HG02885 (cell line): ENCODE measurements around the gene FGD3.

ENCODE experiments used
- ATAC-seq: cut with Tn5 transposase; IDR thresholded peaks from one replicate; pipeline ENCODE4 v1.9.1; 2021; ENCODE audit warnings: mild to moderate bottlenecking; ENCODE audit not compliant: unreplicated experiment, poor library complexity

FGD3 gene

GRCh38 chr9:93048566-93049448 is 101.5 kb downstream of the FGD3 start:
- ATAC-seq, result no peak

DNA sequence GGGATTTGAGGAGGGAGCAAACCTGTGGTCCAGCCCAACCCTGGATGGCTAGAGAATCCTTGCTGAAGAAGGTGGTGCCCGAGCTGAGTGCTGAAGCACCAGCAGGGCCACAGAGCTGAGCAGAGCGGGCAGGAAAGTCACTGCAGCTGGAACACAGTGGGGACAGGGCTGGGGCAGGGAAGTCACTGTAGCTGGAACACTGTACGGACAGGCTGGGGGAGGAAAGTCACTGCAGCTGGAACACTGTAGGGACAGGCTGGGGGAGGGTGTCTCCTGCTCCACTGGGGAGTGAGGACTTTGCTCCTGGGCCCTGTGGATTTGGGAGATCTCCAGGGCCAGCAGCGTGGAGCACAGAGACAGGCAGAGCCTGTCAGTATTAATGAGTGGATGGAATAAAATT is 102.2 kb downstream of the FGD3 start:
- no peak for ATAC-seq

GRCh38 chr9:93050231-93050630 is 102.9 kb downstream of the FGD3 start:
- ATAC-seq, result no peak

GRCh38 chr9:93051680-93052089 is 104.4 kb downstream of the FGD3 start:
- ATAC-seq, result no peak

DNA sequence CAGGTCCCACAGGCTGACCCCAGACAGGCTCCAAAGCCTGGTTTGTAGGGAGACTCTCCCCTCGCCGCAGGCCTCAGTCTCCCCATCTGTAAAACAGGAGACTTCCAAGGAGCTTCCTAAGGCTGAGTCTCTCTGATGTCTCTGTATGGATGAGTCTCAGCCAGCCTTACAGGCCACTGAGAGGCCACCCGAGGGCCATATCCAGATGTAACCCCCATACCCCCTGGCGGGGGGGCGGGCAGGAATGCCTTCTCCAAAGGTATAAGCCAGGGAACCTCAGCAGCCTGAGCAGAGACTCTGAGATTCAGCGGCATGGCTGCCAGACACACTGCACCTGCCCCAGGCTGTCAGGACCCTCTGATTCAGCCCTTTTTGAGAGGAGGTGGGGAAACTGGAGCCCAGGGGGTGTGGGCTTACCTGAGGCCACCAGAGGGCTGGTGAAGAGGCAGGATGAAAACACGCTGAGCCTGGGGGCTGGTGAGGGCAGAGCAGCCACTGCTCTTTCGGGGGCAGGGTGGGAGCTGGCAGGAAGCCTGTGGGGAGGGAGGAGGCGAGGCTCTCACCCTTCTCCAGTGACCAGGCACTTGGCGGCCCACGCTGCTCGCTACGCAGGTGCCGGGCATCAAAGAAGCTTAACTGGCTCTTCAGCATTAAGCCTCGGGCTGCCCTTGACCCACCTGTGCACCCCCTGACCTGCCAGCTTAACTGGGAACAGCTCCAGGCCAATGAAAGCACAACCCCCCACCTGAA is 105.6 kb downstream of the FGD3 start:
- no peak for ATAC-seq

- no peak for ATAC-seq
Observed at GRCh38 chr9:93053781-93054331, 106.5 kb downstream of the FGD3 start.

DNA sequence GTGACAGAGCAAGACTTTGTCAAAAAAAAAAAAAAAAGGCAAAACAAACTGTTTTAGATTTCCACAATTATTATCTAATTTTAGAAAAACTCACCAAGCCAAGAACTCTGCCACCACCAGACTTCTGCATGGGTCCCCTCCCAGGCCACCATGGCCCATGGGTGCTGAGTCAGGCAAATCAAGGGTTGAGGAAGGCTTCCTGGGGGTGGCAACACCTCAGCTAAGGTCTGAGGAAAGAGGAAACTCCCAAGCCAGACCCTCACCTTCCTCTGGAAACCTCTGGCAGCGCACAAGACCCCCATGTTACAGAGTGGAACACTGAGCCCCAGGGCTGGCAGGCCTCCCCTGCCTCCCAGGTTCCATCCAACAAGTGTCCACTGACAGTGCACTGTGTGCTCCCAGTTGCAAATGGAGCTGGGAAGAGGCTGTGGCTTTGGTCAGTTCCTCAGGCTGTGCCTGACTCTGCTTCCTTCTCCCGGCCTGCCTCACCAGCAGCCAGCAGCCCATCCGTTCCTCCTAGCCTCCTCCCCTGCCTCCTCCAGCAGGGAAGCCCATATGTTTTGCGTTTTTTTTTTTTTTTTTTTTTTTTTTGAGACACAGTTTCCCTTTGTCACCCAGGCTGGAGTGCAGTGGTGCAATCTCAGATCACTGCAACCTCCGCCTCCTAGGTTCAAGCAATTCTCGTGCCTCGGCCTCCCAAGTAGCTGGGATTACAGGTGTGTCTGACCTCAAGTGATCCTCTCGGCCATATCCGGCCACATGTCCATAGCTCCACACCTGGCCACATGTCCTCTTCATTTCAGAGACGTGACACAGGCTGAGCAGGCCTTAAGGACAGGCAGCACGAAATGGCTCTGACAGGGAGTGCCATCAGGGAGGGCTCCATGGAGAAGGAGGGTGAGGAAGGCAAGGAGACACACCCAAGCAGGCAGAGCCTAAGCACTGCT is 107.7 kb downstream of the FGD3 start:
- ATAC-seq, result no peak

- no peak for ATAC-seq
Observed at GRCh38 chr9:93057042-93057702, 109.8 kb downstream of the FGD3 start.

GRCh38 chr9:93057703-93058354 is 110.5 kb downstream of the FGD3 start:
- peak; percentile 10 for ATAC-seq

DNA sequence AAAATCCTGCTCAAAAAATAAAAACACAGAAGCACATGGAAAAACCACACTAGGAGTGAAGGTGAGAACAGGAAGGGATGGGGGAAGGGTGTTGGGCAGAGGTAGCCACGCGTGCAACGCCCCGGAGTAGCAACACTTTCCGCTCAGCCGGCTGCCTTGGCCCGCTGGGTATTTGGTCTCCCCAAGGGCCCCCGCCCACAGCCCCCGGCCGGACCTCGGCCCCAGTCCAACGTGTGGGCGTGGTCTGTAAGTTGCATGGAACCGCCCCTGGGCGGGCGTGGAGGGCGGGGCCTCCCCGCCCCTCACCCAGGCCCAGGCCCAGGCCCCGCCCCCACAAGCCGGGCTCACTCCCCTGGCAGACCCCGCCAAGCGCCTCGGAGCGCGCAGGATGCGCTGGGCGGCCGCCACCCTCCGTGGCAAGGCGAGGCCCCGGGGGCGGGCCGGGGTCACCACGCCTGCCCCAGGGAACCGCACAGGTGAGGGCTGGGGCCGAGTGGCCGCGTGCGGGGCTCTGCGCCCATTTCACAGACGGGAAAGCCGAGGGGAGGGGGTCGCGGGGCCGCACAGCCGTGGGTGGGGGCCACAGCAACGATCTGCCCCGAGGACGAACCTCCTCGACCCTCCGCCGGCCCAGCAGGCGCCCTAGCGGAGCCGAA is 111.2 kb downstream of the FGD3 start, which contains the start of gene SUSD3:
Gene SUSD3 (plus strand): TSS at position 347 of the 656 bp plus-strand sequence. CDS start 42 bp downstream, at position 389.
- ATAC-seq, result peak; percentile 61

GRCh38 chr9:93059011-93059714 is 111.8 kb downstream of the FGD3 start:
- peak; percentile 25 for ATAC-seq

DNA sequence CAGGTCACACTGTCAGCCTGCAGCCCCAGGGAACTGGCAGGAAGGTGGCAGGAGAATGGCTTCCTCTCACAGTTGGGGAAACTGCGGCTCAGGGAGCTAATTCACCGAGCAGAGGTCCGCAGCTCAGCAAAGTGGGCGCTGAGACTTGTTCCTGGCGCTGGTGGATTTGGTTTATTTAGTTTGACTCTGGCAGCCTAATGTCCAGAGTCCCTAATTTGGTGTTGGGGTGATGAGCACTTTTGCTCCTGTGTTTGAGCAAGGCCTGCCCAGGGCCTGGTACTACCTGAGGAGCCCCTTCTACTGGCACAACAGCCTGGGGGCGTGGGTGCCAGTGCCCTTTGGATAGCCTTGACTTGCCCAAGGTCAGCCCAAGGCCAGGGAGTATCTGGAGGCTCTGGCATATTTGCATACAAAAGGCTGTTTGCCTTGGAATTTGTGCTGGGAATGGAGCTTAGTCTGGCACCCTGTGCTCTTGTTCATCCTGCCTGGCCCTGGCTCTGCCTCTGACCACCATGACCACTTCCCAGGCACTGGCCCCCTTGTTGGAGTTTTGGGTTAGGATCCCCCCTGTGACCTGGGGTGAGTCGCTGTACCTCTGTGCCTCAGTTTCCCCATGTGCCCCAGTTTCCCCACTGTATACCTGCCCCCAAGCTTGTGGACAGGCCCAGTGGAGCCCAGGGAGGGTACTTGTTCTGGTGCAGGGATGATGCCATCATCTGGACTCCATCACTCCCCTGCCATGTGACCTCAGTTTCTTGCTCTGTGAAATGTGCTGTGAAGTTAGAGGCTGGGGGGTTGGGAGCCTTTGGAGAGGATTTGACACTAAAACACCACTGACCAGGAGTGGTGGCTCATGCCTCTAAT is 112.6 kb downstream of the FGD3 start:
- no peak for ATAC-seq

GRCh38 chr9:93060746-93061259 is 113.5 kb downstream of the FGD3 start:
- no peak for ATAC-seq

GRCh38 chr9:93061260-93061751 is 114.0 kb downstream of the FGD3 start:
- ATAC-seq, result no peak

- peak; percentile 27 for ATAC-seq
Observed at GRCh38 chr9:93061791-93062763, 114.8 kb downstream of the FGD3 start.
